HL-60 (cell line): ENCODE results near the gene TTC12.

Source experiments
- DNase-seq, 2 experiments: peaks; one replicate each; pipeline ENCODE4 v3.0.0-alpha.2; 2010 to 2020; ENCODE audit warnings: low read depth in 1 of 2, low spot score in 1 of 2
- H3K27ac ChIP-seq: fragments of 250-450 bp; sonication (Bioruptor Pico); replicated peaks from 2 replicates; pipeline ENCODE4 v1.5.1; 2020; ENCODE audit warnings: mild to moderate bottlenecking, moderate library complexity
- H3K27me3 ChIP-seq: fragments of 250-450 bp; sonication (Bioruptor Pico); 2 replicates; pipeline ENCODE4 v1.5.1; 2021; ENCODE audit warnings: mild to moderate bottlenecking, moderate library complexity; ENCODE audit not compliant: insufficient read depth, poor library complexity, severe bottlenecking
- H3K4me3 ChIP-seq: replicated peaks from 2 replicates; pipeline ENCODE4 v1.5.1; 2011; ENCODE audit warnings: mild to moderate bottlenecking, control low read depth, low read length; ENCODE audit not compliant: insufficient read depth
- GABPA ChIP-seq: IDR thresholded peaks from 2 replicates; pipeline ENCODE4 v1.6.1; 2012; ENCODE audit warnings: low read depth
- POLR2AphosphoS5 ChIP-seq: IDR thresholded peaks from 2 replicates; pipeline ENCODE4 v1.6.1; 2012; ENCODE audit warnings: low read depth
- SPI1 ChIP-seq: IDR thresholded peaks from 2 replicates; pipeline ENCODE4 v1.6.1; 2012; ENCODE audit warnings: low read depth, mild to moderate bottlenecking, borderline replicate concordance
- TF ChIP-seq, protein P1 (sequence below): IDR thresholded peaks from one replicate; pipeline ENCODE4 v1.5.1; 2011; ENCODE audit warnings: low read length, control low read depth, inconsistent platforms; ENCODE audit not compliant: insufficient read depth
- TF ChIP-seq, protein P2 (sequence below): IDR thresholded peaks from 2 replicates; pipeline ENCODE4 v1.6.1; 2012; ENCODE audit warnings: low read depth; ENCODE audit not compliant: insufficient replicate concordance

Gene TTC12

GRCh38 chr11:113382121-113382520 lies 67.7 kb downstream of the TTC12 start:
- H3K27ac ChIP-seq = no peak overlapping the region
- DNase-seq = no peak
- TF ChIP-seq, protein P1, sequence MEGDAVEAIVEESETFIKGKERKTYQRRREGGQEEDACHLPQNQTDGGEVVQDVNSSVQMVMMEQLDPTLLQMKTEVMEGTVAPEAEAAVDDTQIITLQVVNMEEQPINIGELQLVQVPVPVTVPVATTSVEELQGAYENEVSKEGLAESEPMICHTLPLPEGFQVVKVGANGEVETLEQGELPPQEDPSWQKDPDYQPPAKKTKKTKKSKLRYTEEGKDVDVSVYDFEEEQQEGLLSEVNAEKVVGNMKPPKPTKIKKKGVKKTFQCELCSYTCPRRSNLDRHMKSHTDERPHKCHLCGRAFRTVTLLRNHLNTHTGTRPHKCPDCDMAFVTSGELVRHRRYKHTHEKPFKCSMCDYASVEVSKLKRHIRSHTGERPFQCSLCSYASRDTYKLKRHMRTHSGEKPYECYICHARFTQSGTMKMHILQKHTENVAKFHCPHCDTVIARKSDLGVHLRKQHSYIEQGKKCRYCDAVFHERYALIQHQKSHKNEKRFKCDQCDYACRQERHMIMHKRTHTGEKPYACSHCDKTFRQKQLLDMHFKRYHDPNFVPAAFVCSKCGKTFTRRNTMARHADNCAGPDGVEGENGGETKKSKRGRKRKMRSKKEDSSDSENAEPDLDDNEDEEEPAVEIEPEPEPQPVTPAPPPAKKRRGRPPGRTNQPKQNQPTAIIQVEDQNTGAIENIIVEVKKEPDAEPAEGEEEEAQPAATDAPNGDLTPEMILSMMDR = no peak
- TF ChIP-seq, protein P2, sequence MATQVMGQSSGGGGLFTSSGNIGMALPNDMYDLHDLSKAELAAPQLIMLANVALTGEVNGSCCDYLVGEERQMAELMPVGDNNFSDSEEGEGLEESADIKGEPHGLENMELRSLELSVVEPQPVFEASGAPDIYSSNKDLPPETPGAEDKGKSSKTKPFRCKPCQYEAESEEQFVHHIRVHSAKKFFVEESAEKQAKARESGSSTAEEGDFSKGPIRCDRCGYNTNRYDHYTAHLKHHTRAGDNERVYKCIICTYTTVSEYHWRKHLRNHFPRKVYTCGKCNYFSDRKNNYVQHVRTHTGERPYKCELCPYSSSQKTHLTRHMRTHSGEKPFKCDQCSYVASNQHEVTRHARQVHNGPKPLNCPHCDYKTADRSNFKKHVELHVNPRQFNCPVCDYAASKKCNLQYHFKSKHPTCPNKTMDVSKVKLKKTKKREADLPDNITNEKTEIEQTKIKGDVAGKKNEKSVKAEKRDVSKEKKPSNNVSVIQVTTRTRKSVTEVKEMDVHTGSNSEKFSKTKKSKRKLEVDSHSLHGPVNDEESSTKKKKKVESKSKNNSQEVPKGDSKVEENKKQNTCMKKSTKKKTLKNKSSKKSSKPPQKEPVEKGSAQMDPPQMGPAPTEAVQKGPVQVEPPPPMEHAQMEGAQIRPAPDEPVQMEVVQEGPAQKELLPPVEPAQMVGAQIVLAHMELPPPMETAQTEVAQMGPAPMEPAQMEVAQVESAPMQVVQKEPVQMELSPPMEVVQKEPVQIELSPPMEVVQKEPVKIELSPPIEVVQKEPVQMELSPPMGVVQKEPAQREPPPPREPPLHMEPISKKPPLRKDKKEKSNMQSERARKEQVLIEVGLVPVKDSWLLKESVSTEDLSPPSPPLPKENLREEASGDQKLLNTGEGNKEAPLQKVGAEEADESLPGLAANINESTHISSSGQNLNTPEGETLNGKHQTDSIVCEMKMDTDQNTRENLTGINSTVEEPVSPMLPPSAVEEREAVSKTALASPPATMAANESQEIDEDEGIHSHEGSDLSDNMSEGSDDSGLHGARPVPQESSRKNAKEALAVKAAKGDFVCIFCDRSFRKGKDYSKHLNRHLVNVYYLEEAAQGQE = no peak
- TF ChIP-seq POLR2AphosphoS5 (no peak), SPI1 (no peak), GABPA (no peak)
- no peak overlapping the region for H3K4me3 ChIP-seq
- H3K27me3 ChIP-seq = peaks cover 4% of the 10 kb centered on the region

- no peak overlapping the region for H3K27ac ChIP-seq
- DNase-seq = no peak
- no peak for TF ChIP-seq POLR2AphosphoS5
- TF ChIP-seq SPI1 = no peak
- TF ChIP-seq, protein P1 = no peak
- TF ChIP-seq GABPA = no peak
- TF ChIP-seq, protein P2 = no peak
- no peak overlapping the region for H3K4me3 ChIP-seq
- peaks cover 16% of the 10 kb centered on the region for H3K27me3 ChIP-seq
Measured at GRCh38 chr11:113384551-113384950, 70.2 kb downstream of the TTC12 start.

DNA sequence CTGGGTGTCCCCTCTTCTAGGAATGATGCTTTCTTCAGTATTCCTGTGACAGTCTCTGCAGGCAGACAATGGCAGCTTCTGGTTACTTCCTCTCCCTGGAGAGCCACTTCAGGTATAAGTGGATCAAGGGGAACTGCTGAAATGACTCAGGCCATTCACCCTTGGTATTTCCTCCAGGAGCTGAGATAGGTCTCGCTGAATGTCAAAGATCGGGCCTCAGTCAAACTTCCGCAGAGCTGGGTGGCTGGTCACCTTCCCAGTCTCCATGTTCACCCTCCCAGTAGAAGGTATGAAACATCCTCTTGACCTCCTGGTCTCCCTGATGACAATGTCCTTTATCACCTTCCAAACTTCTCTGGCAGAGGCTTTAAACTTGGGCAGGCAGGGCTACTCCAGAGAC lies 71.4 kb downstream of the TTC12 start:
- Histone ChIP-seq H3K27ac (no peak overlapping the region), H3K4me3 (no peak overlapping the region), H3K27me3 (peaks cover 19% of the 10 kb centered on the region)
- TF ChIP-seq, protein P2 = no peak
- TF ChIP-seq, protein P1 = no peak
- TF ChIP-seq SPI1 = no peak
- no peak for TF ChIP-seq POLR2AphosphoS5
- TF ChIP-seq GABPA = no peak
- no peak for DNase-seq
